ENCODE results near the gene RTL10. TPM values are rescaled to one million over a fixed set of nuclear protein-coding genes. Genes with fewer than 3 reads are reported as not detected.

RTL10 gene
- total and polyA plus RNA-seq, 10 of the 15 experiments (the other 5 are each of a cell fraction or from before 2014, with no cell fraction given), result 5.3 to 18.1 (median 10.3) TPM

GRCh38 chr22:19823191-19823901 is 31.3 kb downstream of the RTL10 start:
- no peak for TF ChIP-seq FOXM1 (IDR thresholded peaks at IDR 0.05; ENCODE audit: low read depth, low read length)
- no peak for TF ChIP-seq RCOR1 (conservative IDR thresholded peaks at IDR 0.05; ENCODE audit: low read depth, low read length)
- TF ChIP-seq SREBF1 (IDR thresholded peaks at IDR 0.05; ENCODE audit: low read length), result no peak
- no peak for TF ChIP-seq TCF3 (IDR thresholded peaks at IDR 0.05; ENCODE audit: borderline replicate concordance, insufficient read depth, low read depth, low read length)
- TF ChIP-seq NR2C2 (IDR thresholded peaks at IDR 0.05; ENCODE audit: borderline replicate concordance, control insufficient read depth, insufficient read length, low read depth), result no peak
- TF ChIP-seq ZBED1 (IDR thresholded peaks at IDR 0.05; ENCODE audit: borderline replicate concordance), result no peak
- TF ChIP-seq WRNIP1 (IDR thresholded peaks at IDR 0.05; ENCODE audit: borderline replicate concordance, low read depth, low read length), result no peak
- Histone ChIP-seq H3K79me2 (ENCODE audit: control insufficient read depth, insufficient read depth, low read length) (no peaks in the 10 kb centered on the region), H3K9ac (ENCODE audit: control insufficient read depth, insufficient read depth, low read length) (no peak overlapping the region), H2AFZ (ENCODE audit: control insufficient read depth, low read depth, low read length) (no peak overlapping the region), H3K4me2 (ENCODE audit: control insufficient read depth, insufficient read depth) (no peak overlapping the region), H3K9me3 (replicated peaks; ENCODE audit: control insufficient read depth, insufficient read depth, low read length) (no peaks in the 10 kb centered on the region), H3K4me1 (ENCODE audit: control insufficient read depth, insufficient read depth, low read length) (no peaks in the 10 kb centered on the region), H3K27ac (ENCODE audit: control insufficient read depth, insufficient read depth) (no peak overlapping the region), H3K27me3 (replicated peaks in 1 of 2; ENCODE audit: control insufficient read depth in 2 of 2, insufficient read depth in 2 of 2, low read length in 1 of 2) (no peaks in the 10 kb centered on the region), H3K4me3 (no peak overlapping the region), H3K36me3 (ENCODE audit: control insufficient read depth in 2 of 2, insufficient read depth in 2 of 2, low read length in 1 of 2) (no peaks in the 10 kb centered on the region; a peak in 1 of 4 replicates), H4K20me1 (ENCODE audit: control insufficient read depth, insufficient read depth) (no peaks in the 10 kb centered on the region)
- RAD21 ChIA-PET (ENCODE audit: unreplicated experiment), result no interaction called here
- in situ Hi-C loops (cut with MboI), result no loop called here
- WGBS (ENCODE audit: insufficient coverage, insufficient replicate concordance, low lambda C conversion rate, missing lambda C conversion rate), result 81% methylated on average over 10 of the region's 11 CpGs
- POLR2A ChIA-PET, result no interaction called here
- CTCF ChIA-PET, result no interaction called here
- FAIRE-seq, result no peak
- BruUV-seq (replicated peaks), result no TSS peak
- SMC1A ChIA-PET (ENCODE audit: uncharacterized antibody, unreplicated experiment), result no interaction called here
- no peak for ATAC-seq
- no peak for DNase-seq (ENCODE audit: low read depth, low spot score)
- intact Hi-C loops (cut with micrococcal nuclease; ENCODE audit: unreplicated experiment), result no loop called here
